ENCODE results near the gene PAX1. TPM values are rescaled to one million over a fixed set of nuclear protein-coding genes. Genes with fewer than 3 reads are reported as not detected.

Gene PAX1
- total and polyA plus RNA-seq, 9 of the 15 experiments (the other 6 are each of a cell fraction or from before 2014, with no cell fraction given), result not detected

DNA sequence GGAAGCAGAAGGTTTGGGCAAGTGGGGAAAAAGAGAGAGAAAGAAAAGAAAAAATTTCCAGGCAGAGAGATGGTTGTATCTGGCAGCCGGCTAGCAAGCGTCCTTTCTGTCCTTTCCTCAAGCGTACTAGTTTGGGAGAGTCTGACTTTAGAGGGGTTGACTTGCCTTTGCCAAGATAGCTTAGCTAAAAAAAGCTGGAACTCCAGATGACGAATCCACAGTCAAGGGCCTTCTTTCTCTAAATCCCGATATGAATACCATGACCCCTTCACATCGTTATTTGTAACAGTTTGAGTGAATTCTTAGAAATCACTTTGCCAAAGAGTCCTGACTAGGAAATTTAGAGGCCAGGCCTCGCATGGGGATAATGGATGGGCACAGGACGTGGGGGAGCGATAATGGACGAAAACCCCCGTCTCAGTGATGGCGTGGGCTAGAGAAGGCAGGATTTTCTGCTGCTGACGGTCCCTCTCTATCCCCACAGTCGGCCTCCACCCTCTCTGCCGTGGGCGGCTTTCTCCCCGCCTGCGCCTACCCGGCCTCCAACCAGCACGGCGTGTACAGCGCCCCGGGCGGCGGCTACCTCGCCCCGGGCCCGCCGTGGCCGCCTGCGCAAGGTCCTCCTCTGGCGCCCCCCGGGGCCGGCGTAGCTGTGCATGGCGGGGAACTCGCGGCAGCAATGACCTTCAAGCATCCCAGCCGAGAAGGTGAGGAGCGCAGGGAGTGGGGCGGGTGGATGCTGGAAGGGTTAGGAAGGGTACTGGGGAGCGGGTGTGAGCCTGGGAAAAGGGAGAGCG, 3.5 kb downstream of the PAX1 start:
- no peaks in the 10 kb centered on the region for H3K4me1 ChIP-seq (replicated peaks in 1 of 2; ENCODE audit: control insufficient read depth in 2 of 2, insufficient read depth in 2 of 2, low read length in 2 of 2)
- BruUV-seq (replicated peaks), result no TSS peak
- peak; percentile 56; the same call in 2 of the 3 replicates for ATAC-seq
- no peaks in the 10 kb centered on the region for H3K79me2 ChIP-seq (ENCODE audit: control insufficient read depth, insufficient read depth, low read length)
- peaks cover 0 to 30% of the 10 kb centered on the region in 2 experiments; a peak in 2 of 5 replicates for H3K27me3 ChIP-seq (ENCODE audit: control insufficient read depth in 2 of 2, insufficient read depth in 2 of 2, low read length in 2 of 2)
- TF ChIP-seq, protein P1, sequence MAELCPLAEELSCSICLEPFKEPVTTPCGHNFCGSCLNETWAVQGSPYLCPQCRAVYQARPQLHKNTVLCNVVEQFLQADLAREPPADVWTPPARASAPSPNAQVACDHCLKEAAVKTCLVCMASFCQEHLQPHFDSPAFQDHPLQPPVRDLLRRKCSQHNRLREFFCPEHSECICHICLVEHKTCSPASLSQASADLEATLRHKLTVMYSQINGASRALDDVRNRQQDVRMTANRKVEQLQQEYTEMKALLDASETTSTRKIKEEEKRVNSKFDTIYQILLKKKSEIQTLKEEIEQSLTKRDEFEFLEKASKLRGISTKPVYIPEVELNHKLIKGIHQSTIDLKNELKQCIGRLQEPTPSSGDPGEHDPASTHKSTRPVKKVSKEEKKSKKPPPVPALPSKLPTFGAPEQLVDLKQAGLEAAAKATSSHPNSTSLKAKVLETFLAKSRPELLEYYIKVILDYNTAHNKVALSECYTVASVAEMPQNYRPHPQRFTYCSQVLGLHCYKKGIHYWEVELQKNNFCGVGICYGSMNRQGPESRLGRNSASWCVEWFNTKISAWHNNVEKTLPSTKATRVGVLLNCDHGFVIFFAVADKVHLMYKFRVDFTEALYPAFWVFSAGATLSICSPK (IDR thresholded peaks at IDR 0.05; ENCODE audit: borderline replicate concordance), result no peak
- TF ChIP-seq SMC3 (conservative IDR thresholded peaks at IDR 0.05; ENCODE audit: insufficient read depth, low read depth, low read length) (no peak), RBM39 (optimal IDR thresholded peaks at IDR 0.05; ENCODE audit: low read depth, low read length) (no peak), TFAM (CRISPR knock-in tag; conservative IDR thresholded peaks at IDR 0.05) (no peak), ZNF253 (CRISPR knock-in tag; conservative IDR thresholded peaks at IDR 0.05) (no peak)
- TF ChIP-seq, protein P2, sequence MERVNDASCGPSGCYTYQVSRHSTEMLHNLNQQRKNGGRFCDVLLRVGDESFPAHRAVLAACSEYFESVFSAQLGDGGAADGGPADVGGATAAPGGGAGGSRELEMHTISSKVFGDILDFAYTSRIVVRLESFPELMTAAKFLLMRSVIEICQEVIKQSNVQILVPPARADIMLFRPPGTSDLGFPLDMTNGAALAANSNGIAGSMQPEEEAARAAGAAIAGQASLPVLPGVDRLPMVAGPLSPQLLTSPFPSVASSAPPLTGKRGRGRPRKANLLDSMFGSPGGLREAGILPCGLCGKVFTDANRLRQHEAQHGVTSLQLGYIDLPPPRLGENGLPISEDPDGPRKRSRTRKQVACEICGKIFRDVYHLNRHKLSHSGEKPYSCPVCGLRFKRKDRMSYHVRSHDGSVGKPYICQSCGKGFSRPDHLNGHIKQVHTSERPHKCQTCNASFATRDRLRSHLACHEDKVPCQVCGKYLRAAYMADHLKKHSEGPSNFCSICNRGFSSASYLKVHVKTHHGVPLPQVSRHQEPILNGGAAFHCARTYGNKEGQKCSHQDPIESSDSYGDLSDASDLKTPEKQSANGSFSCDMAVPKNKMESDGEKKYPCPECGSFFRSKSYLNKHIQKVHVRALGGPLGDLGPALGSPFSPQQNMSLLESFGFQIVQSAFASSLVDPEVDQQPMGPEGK (CRISPR knock-in tag; IDR thresholded peaks at IDR 0.05; ENCODE audit: borderline replicate concordance), result no peak
- TF ChIP-seq, protein P3, sequence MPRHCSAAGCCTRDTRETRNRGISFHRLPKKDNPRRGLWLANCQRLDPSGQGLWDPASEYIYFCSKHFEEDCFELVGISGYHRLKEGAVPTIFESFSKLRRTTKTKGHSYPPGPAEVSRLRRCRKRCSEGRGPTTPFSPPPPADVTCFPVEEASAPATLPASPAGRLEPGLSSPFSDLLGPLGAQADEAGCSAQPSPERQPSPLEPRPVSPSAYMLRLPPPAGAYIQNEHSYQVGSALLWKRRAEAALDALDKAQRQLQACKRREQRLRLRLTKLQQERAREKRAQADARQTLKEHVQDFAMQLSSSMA (CRISPR knock-in tag; IDR thresholded peaks at IDR 0.05), result no peak
- TF ChIP-seq, protein P4, sequence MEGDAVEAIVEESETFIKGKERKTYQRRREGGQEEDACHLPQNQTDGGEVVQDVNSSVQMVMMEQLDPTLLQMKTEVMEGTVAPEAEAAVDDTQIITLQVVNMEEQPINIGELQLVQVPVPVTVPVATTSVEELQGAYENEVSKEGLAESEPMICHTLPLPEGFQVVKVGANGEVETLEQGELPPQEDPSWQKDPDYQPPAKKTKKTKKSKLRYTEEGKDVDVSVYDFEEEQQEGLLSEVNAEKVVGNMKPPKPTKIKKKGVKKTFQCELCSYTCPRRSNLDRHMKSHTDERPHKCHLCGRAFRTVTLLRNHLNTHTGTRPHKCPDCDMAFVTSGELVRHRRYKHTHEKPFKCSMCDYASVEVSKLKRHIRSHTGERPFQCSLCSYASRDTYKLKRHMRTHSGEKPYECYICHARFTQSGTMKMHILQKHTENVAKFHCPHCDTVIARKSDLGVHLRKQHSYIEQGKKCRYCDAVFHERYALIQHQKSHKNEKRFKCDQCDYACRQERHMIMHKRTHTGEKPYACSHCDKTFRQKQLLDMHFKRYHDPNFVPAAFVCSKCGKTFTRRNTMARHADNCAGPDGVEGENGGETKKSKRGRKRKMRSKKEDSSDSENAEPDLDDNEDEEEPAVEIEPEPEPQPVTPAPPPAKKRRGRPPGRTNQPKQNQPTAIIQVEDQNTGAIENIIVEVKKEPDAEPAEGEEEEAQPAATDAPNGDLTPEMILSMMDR (IDR thresholded peaks at IDR 0.05 in 2 of 3, conservative IDR thresholded peaks at IDR 0.05 in 1 of 3; ENCODE audit: insufficient read depth in 2 of 3, low read depth in 1 of 3, low read length in 3 of 3), result peak in 1 of 3 experiments; percentile 13; a peak in 1 of 6 replicates
- no peak overlapping the region for H3K4me2 ChIP-seq (ENCODE audit: insufficient read depth, low read length)
- H3K9me1 ChIP-seq (ENCODE audit: control insufficient read depth, insufficient read depth, low read length), result no peaks in the 10 kb centered on the region
- FAIRE-seq, result no peak
- intact Hi-C loops (cut with micrococcal nuclease) (no loop called here), in situ Hi-C loops (cut with MboI) (no loop called here)
- no peak overlapping the region for H3K9ac ChIP-seq (ENCODE audit: insufficient read depth in 1 of 2, low read depth in 2 of 2, low read length in 2 of 2)
- H4K20me1 ChIP-seq (replicated peaks; ENCODE audit: control insufficient read depth, insufficient read depth, low read length), result no peaks in the 10 kb centered on the region
- DNase-seq (ENCODE audit: extremely low read depth in 1 of 4, low spot score in 3 of 4), result no peak
- H3K4me3 ChIP-seq, result no peak overlapping the region
- H3K36me3 ChIP-seq (ENCODE audit: control insufficient read depth, insufficient read depth, low read length), result no peaks in the 10 kb centered on the region
- ChIA-PET POLR2A (interaction anchor here (0.6 kb wide), 1 partner anchor 191 kb away, joined by 3 read pairs; no protein-coding TSS in a partner anchor), CTCF (ENCODE audit: low intra/inter-chr PET ratio) (no interaction called here)
- no peak overlapping the region for H3K27ac ChIP-seq (ENCODE audit: extremely low read depth, low read depth, low read length)
- no peak overlapping the region for H2AFZ ChIP-seq (ENCODE audit: low read depth, low read length)
- 1% methylated on average over 17 of the region's 43 CpGs for WGBS (ENCODE audit: insufficient coverage, low coverage, missing lambda C conversion rate)
- H3K9me3 ChIP-seq (replicated peaks; ENCODE audit: control insufficient read depth, insufficient read depth, low read depth, low read length), result no peaks in the 10 kb centered on the region
